Parathyroid adenoma (tissue), 2 donors: ENCODE results near the gene SKAP1.
A peak's percentile ranks its signal among the peaks of the same experiment; 100 is the strongest.

Source experiments
- H2AFZ ChIP-seq: fragments of 300-600 bp; sonication (generic); one replicate; pipeline ENCODE4 v1.7.0; 2017; ENCODE audit warnings: antibody characterized with exemption, mild to moderate bottlenecking
- H3K27ac ChIP-seq: fragments of 300-600 bp; sonication (generic); one replicate; pipeline ENCODE4 v1.7.0; 2017
- H3K27me3 ChIP-seq: fragments of 300-600 bp; sonication (generic); one replicate; pipeline ENCODE4 v1.7.0; 2017; ENCODE audit warnings: low read length; ENCODE audit not compliant: control insufficient read depth, insufficient read depth
- H3K36me3 ChIP-seq: fragments of 300-600 bp; sonication (generic); one replicate; pipeline ENCODE4 v1.7.0; 2017; ENCODE audit warnings: low read length; ENCODE audit not compliant: control insufficient read depth, insufficient read depth
- H3K4me1 ChIP-seq: fragments of 300-600 bp; sonication (generic); one replicate; pipeline ENCODE4 v1.7.0; 2017; ENCODE audit warnings: control low read depth
- H3K4me2 ChIP-seq: fragments of 300-600 bp; sonication (generic); one replicate; pipeline ENCODE4 v1.7.0; 2017; ENCODE audit warnings: low read length
- H3K4me3 ChIP-seq: fragments of 300-600 bp; sonication (generic); one replicate; pipeline ENCODE4 v1.7.0; 2017; ENCODE audit warnings: low read depth, low read length
- H3K79me2 ChIP-seq: fragments of 300-600 bp; sonication (generic); one replicate; pipeline ENCODE4 v1.7.0; 2017; ENCODE audit warnings: control low read depth
- H3K9ac ChIP-seq: fragments of 300-600 bp; sonication (generic); one replicate; pipeline ENCODE4 v1.7.0; 2017; ENCODE audit warnings: mild to moderate bottlenecking
- H3K9me3 ChIP-seq: fragments of 300-600 bp; sonication (generic); one replicate; pipeline ENCODE4 v1.7.0; 2017; ENCODE audit warnings: low read length; ENCODE audit not compliant: control insufficient read depth
- CTCF ChIP-seq: fragments of 300-600 bp; sonication (generic); IDR thresholded peaks from one replicate; pipeline ENCODE4 v1.7.0; 2017; ENCODE audit warnings: antibody characterized with exemption, mild to moderate bottlenecking
- donor health status: primary hyperparathyroidism.

SKAP1 gene

GRCh38 chr17:48336986-48337385 is 93.0 kb downstream of the SKAP1 start:
- no peak overlapping the region for H2AFZ ChIP-seq
- no peak overlapping the region for H3K4me2 ChIP-seq
- no peak overlapping the region for H3K27ac ChIP-seq
- H3K79me2 ChIP-seq = no peaks in the 10 kb centered on the region
- H3K4me3 ChIP-seq = no peak overlapping the region
- H3K27me3 ChIP-seq = no peaks in the 10 kb centered on the region
- no peaks in the 10 kb centered on the region for H3K36me3 ChIP-seq
- no peaks in the 10 kb centered on the region for H3K9me3 ChIP-seq
- H3K9ac ChIP-seq = no peak overlapping the region
- no peaks in the 10 kb centered on the region for H3K4me1 ChIP-seq
- no peak for TF ChIP-seq CTCF

- Histone ChIP-seq H3K36me3 (no peaks in the 10 kb centered on the region), H3K4me1 (no peaks in the 10 kb centered on the region), H3K9me3 (no peaks in the 10 kb centered on the region), H3K4me3 (no peak overlapping the region), H3K79me2 (no peaks in the 10 kb centered on the region), H3K27me3 (no peaks in the 10 kb centered on the region), H3K9ac (no peak overlapping the region), H2AFZ (no peak overlapping the region), H3K4me2 (no peak overlapping the region), H3K27ac (no peak overlapping the region)
- peak; percentile 74 for TF ChIP-seq CTCF
Measured at GRCh38 chr17:48335858-48336500, 94.0 kb downstream of the SKAP1 start.

- Histone ChIP-seq H3K4me2 (no peak overlapping the region), H3K9ac (no peak overlapping the region), H3K27me3 (no peaks in the 10 kb centered on the region), H3K9me3 (no peaks in the 10 kb centered on the region), H3K36me3 (no peaks in the 10 kb centered on the region), H3K4me1 (no peaks in the 10 kb centered on the region), H3K4me3 (no peak overlapping the region), H3K27ac (no peak overlapping the region), H2AFZ (no peak overlapping the region), H3K79me2 (no peaks in the 10 kb centered on the region)
- TF ChIP-seq CTCF = no peak
Measured at GRCh38 chr17:48335146-48335784, 94.7 kb downstream of the SKAP1 start.

- Histone ChIP-seq H3K36me3 (no peaks in the 10 kb centered on the region), H3K27me3 (no peaks in the 10 kb centered on the region), H3K27ac (no peak overlapping the region), H3K4me1 (no peaks in the 10 kb centered on the region), H3K9me3 (no peaks in the 10 kb centered on the region), H2AFZ (no peak overlapping the region), H3K9ac (no peak overlapping the region), H3K79me2 (no peaks in the 10 kb centered on the region), H3K4me2 (no peak overlapping the region), H3K4me3 (no peak overlapping the region)
- TF ChIP-seq CTCF = no peak
Measured at GRCh38 chr17:48333034-48333530, 96.9 kb downstream of the SKAP1 start.

GRCh38 chr17:48330887-48331286 is 99.1 kb downstream of the SKAP1 start:
- no peaks in the 10 kb centered on the region for H3K9me3 ChIP-seq
- no peak overlapping the region for H3K4me2 ChIP-seq
- no peak overlapping the region for H3K27ac ChIP-seq
- H3K4me1 ChIP-seq = no peaks in the 10 kb centered on the region
- no peaks in the 10 kb centered on the region for H3K27me3 ChIP-seq
- no peak for TF ChIP-seq CTCF
- no peaks in the 10 kb centered on the region for H3K79me2 ChIP-seq
- H2AFZ ChIP-seq = no peak overlapping the region
- H3K9ac ChIP-seq = no peak overlapping the region
- H3K36me3 ChIP-seq = no peaks in the 10 kb centered on the region
- H3K4me3 ChIP-seq = no peak overlapping the region
